Stimulated activated CD8-positive, alpha-beta memory T cell treated with anti-CD3 and anti-CD28 coated beads, Interleukin-7, amount 100 ng/mL, for 1 hour (primary cell): Measurements from ENCODE around the gene PGC.

Experiments used
- DNase-seq, 2 donors: peaks; one replicate each; pipeline ENCODE4 v3.0.0-alpha.2; 2020; ENCODE audit warnings: low read depth in 2 of 2

PGC gene

GRCh38 chr6:41746107-41746506 is 1.1 kb downstream of the PGC start:
- no peak for DNase-seq

GRCh38 chr6:41744236-41744787 is 2.9 kb downstream of the PGC start:
- DNase-seq: no peak

GRCh38 chr6:41743406-41744235 is 3.6 kb downstream of the PGC start:
- no peak for DNase-seq

- DNase-seq: no peak
These were observed 5.3 kb downstream of the PGC start for GRCh38 chr6:41741625-41742490.

GRCh38 chr6:41740366-41741162 is 6.6 kb downstream of the PGC start:
- DNase-seq: no peak

GRCh38 chr6:41739041-41739440 is 8.2 kb downstream of the PGC start:
- DNase-seq: no peak

GRCh38 chr6:41737591-41738130 is 9.5 kb downstream of the PGC start:
- DNase-seq: no peak

- no peak for DNase-seq
These were observed 10.2 kb downstream of the PGC start for GRCh38 chr6:41736800-41737555.

- no peak for DNase-seq
These were observed 10.9 kb downstream of the PGC start for GRCh38 chr6:41736186-41736733.

GRCh38 chr6:41735427-41736185 is 11.6 kb downstream of the PGC start, which contains the start of gene TFEB:
TFEB (minus strand) TSS chr6:41735608; CDS start chr6:41691213, 44,395 bp downstream.
- peak; percentile 84 to 89 for DNase-seq

- peak; percentile 29 to 58 for DNase-seq
These were observed 12.4 kb downstream of the PGC start for GRCh38 chr6:41734666-41735426.

- DNase-seq: peak; percentile 12 to 46
These were observed 13.2 kb downstream of the PGC start for GRCh38 chr6:41733707-41734665.

- DNase-seq: no peak
These were observed 13.9 kb downstream of the PGC start for GRCh38 chr6:41733360-41733706.

- DNase-seq: peak in 1 of 2 donors; percentile 28
These were observed 14.4 kb downstream of the PGC start for GRCh38 chr6:41732591-41733359.

- no peak for DNase-seq
These were observed 15.0 kb downstream of the PGC start for GRCh38 chr6:41732149-41732548.

GRCh38 chr6:41731561-41732086 is 15.6 kb downstream of the PGC start:
- no peak for DNase-seq
